ENCODE data around the gene TOMM20.

The TOMM20 gene

GRCh38 chr1:235128456-235129328 is at the start of gene TOMM20:
Gene TOMM20 (minus strand): TSS chr1:235128837. CDS start chr1:235128715, 122 bp downstream.
- Histone ChIP-seq H3K9me2 (replicated peaks; ENCODE audit: control insufficient read depth, low read length) (no peaks in the 10 kb centered on the region), H3K36me3 (ENCODE audit: control insufficient read depth, low read length) (peaks cover 68% of the 10 kb centered on the region), H3K27me3 (ENCODE audit: control insufficient read depth, low read length) (no peaks in the 10 kb centered on the region), H4K20me1 (ENCODE audit: control insufficient read depth, insufficient read depth, low read depth, low read length) (peaks cover 21% of the 10 kb centered on the region), H3K9me3 (ENCODE audit: control insufficient read depth, insufficient read depth, low read length) (no peaks in the 10 kb centered on the region), H3K27ac (ENCODE audit: low read depth, low read length) (peak within 1 kb of the TSS; percentile 65), H3K4me2 (ENCODE audit: low read length) (peak within 1 kb of the TSS; percentile 72), H3K4me3 (ENCODE audit: low read length) (peak within 1 kb of the TSS; percentile 93), H3F3A (ENCODE audit: control insufficient read depth, insufficient read depth) (peaks cover 18% of the 10 kb centered on the region), H3K4me1 (ENCODE audit: control insufficient read depth, low read length) (peaks cover 26% of the 10 kb centered on the region), H3K79me2 (ENCODE audit: control insufficient read depth, low read length) (peaks cover 52% of the 10 kb centered on the region)
- TF ChIP-seq EZH2phosphoT487 (IDR thresholded peaks at IDR 0.05; ENCODE audit: borderline replicate concordance, low read length) (no peak), CTCF (IDR thresholded peaks at IDR 0.05; ENCODE audit: low read depth, low read length, poor library complexity, severe bottlenecking) (no peak)

GRCh38 chr1:235176486-235176885 is 47.8 kb upstream of the TOMM20 start:
- Histone ChIP-seq H3K27ac (ENCODE audit: low read depth, low read length) (no peak overlapping the region), H3K79me2 (ENCODE audit: control insufficient read depth, low read length) (no peaks in the 10 kb centered on the region; the same call in 1 of the 2 replicates), H3F3A (ENCODE audit: control insufficient read depth, insufficient read depth) (peaks cover 5% of the 10 kb centered on the region; the same call in 1 of the 2 replicates), H3K36me3 (ENCODE audit: control insufficient read depth, low read length) (peaks cover 61% of the 10 kb centered on the region), H4K20me1 (ENCODE audit: control insufficient read depth, insufficient read depth, low read depth, low read length) (no peaks in the 10 kb centered on the region), H3K4me3 (ENCODE audit: low read length) (no peak overlapping the region), H3K27me3 (ENCODE audit: control insufficient read depth, low read length) (no peaks in the 10 kb centered on the region), H3K9me2 (replicated peaks; ENCODE audit: control insufficient read depth, low read length) (no peaks in the 10 kb centered on the region), H3K4me1 (ENCODE audit: control insufficient read depth, low read length) (no peaks in the 10 kb centered on the region), H3K9me3 (ENCODE audit: control insufficient read depth, insufficient read depth, low read length) (no peaks in the 10 kb centered on the region), H3K4me2 (ENCODE audit: low read length) (no peak overlapping the region)
- no peak for TF ChIP-seq EZH2phosphoT487 (IDR thresholded peaks at IDR 0.05; ENCODE audit: borderline replicate concordance, low read length)

GRCh38 chr1:235169986-235170385 is 41.3 kb upstream of the TOMM20 start:
- Histone ChIP-seq H3K4me1 (ENCODE audit: control insufficient read depth, low read length) (no peaks in the 10 kb centered on the region), H3K9me3 (ENCODE audit: control insufficient read depth, insufficient read depth, low read length) (no peaks in the 10 kb centered on the region), H3K9me2 (replicated peaks; ENCODE audit: control insufficient read depth, low read length) (no peaks in the 10 kb centered on the region), H3K27me3 (ENCODE audit: control insufficient read depth, low read length) (no peaks in the 10 kb centered on the region), H4K20me1 (ENCODE audit: control insufficient read depth, insufficient read depth, low read depth, low read length) (no peaks in the 10 kb centered on the region), H3K4me3 (ENCODE audit: low read length) (no peak overlapping the region), H3F3A (ENCODE audit: control insufficient read depth, insufficient read depth) (peaks cover 17% of the 10 kb centered on the region; the same call in 1 of the 2 replicates), H3K36me3 (ENCODE audit: control insufficient read depth, low read length) (peaks cover 48% of the 10 kb centered on the region), H3K27ac (ENCODE audit: low read depth, low read length) (no peak overlapping the region), H3K79me2 (ENCODE audit: control insufficient read depth, low read length) (no peaks in the 10 kb centered on the region), H3K4me2 (ENCODE audit: low read length) (no peak overlapping the region)
- no peak for TF ChIP-seq EZH2phosphoT487 (IDR thresholded peaks at IDR 0.05; ENCODE audit: borderline replicate concordance, low read length)
- TF ChIP-seq CTCF (IDR thresholded peaks at IDR 0.05; ENCODE audit: low read depth, low read length, poor library complexity, severe bottlenecking) = no peak

- H4K20me1 ChIP-seq (ENCODE audit: control insufficient read depth, insufficient read depth, low read depth, low read length) = no peaks in the 10 kb centered on the region
- peaks cover 36% of the 10 kb centered on the region for H3K36me3 ChIP-seq (ENCODE audit: control insufficient read depth, low read length)
- H3K27me3 ChIP-seq (ENCODE audit: control insufficient read depth, low read length) = no peaks in the 10 kb centered on the region
- peaks cover 20% of the 10 kb centered on the region; the same call in 1 of the 2 replicates for H3F3A ChIP-seq (ENCODE audit: control insufficient read depth, insufficient read depth)
- no peaks in the 10 kb centered on the region for H3K9me2 ChIP-seq (replicated peaks; ENCODE audit: control insufficient read depth, low read length)
- H3K27ac ChIP-seq (ENCODE audit: low read depth, low read length) = no peak overlapping the region
- no peaks in the 10 kb centered on the region for H3K4me1 ChIP-seq (ENCODE audit: control insufficient read depth, low read length)
- no peaks in the 10 kb centered on the region for H3K9me3 ChIP-seq (ENCODE audit: control insufficient read depth, insufficient read depth, low read length)
- TF ChIP-seq EZH2phosphoT487 (IDR thresholded peaks at IDR 0.05; ENCODE audit: borderline replicate concordance, low read length) (no peak), CTCF (IDR thresholded peaks at IDR 0.05; ENCODE audit: low read depth, low read length, poor library complexity, severe bottlenecking) (no peak)
- no peaks in the 10 kb centered on the region for H3K79me2 ChIP-seq (ENCODE audit: control insufficient read depth, low read length)
- H3K4me3 ChIP-seq (ENCODE audit: low read length) = no peak overlapping the region
- H3K4me2 ChIP-seq (ENCODE audit: low read length) = no peak overlapping the region
Observed at GRCh38 chr1:235168375-235168774, 39.7 kb upstream of the TOMM20 start.

All from DOHH2 (cell line).